GM12801 (cell line): ENCODE data around the gene MRPL48.

ENCODE experiments used
- CTCF ChIP-seq: IDR thresholded peaks from one replicate; pipeline ENCODE4 v1.5.1; 2011; ENCODE audit warnings: control low read depth; ENCODE audit not compliant: insufficient read length; ENCODE audit errors: extremely low read depth

Gene MRPL48

DNA sequence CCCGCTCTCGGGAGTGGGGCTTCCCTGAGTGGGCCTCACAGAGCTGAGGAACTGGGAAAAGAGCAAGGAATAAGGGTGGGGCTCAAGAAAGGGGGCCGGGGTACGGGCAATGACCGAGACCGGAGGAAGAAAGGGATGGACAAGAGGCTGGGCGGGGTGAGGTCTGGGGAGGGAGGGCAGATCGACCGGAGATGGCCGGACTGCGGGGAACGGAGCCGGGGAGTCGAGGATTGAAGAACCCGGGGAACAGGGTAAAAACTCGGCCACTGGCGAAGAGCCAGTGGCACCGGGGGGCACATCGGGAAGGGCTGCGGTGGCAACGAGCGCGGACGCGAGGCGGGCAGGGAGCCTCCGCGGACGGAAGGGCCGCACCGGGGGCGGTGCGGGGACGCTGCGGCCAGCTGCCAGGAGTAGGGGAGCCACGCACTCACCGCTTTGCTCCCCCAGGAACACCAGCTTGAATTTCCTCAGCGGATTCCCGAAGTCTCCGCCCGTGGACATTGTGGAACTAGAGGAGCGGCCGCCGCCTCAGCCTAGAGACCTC, 27.5 kb upstream of the MRPL48 start:
- TF ChIP-seq CTCF, result no peak

GRCh38 chr11:73760679-73761402, 26.8 kb upstream of the MRPL48 start, which contains the start of gene RAB6A:
Gene RAB6A (minus strand): TSS chr11:73761074. CDS start chr11:73760635, 439 bp downstream.
- TF ChIP-seq CTCF, result no peak

DNA sequence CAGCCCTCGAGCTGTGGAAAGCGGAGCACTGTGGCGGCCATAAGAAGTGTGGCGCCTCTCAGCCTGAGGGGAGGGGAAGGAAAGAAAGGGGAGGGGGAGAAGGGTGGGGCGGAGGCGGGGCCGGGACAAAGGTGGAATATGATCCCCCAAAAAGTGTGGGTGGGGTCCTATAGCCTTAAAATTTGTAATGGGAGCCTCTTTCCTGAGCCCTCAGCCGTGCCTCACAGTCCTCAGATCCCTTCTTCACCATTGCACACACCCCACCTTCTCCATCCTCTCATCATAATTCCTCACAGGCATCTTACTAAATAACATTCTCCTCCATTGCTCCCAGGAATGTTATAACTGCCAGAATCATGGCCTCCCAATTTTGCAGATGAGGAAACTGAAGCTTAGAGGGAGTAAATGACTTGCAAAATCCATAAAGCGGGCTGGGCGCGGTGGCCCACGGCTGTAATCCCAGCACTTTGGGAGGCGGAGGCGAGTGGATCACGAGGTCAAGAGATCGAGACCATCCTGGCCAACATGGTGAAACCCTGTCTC, 26.2 kb upstream of the MRPL48 start:
- no peak for TF ChIP-seq CTCF

- no peak for TF ChIP-seq CTCF
Measured at GRCh38 chr11:73762732-73763131, 24.9 kb upstream of the MRPL48 start.

GRCh38 chr11:73766763-73767162, 20.9 kb upstream of the MRPL48 start:
- no peak for TF ChIP-seq CTCF

DNA sequence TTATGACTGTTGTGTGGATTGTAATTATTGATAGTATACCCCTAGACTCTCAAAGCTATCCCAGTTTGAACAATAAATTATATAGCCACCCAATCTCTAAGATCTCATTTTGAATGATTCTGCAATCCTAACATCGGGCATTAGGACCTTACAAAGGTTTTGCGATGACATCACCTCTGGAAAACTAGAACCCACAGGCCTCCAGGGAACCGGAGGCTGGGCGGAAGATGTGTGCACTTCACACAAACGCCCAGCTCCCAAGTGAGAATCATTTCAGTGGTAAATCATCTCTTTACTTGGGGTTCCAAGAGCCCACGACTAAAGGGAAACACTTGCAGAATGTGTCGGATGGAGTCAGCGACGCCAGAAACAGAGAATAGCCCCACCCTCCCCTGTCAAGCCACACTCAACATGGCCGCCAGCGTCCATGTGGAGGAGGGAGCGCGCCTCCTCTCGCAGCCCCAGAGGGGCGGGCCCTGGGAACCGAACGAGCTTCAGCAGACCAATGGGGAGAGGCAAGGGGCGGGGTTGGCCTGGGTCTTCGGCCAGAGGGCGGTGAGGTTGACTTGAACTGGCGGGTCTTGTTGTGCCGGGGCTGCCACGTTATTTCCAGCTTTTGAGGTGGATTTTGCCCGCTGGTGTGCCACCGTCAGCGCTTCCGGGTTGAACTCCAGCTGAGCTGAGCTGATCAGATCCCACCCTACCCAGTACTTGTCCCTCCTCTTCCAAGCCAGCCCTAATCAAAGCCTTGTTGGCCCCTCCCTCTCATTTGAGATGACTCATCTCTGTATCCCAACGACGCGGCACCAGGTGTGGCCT, 8.4 kb upstream of the MRPL48 start:
- no peak for TF ChIP-seq CTCF

- no peak for TF ChIP-seq CTCF
Measured at GRCh38 chr11:73781303-73781702, 6.4 kb upstream of the MRPL48 start.
